Progenitor cell of endocrine pancreas (in vitro differentiated cells): ENCODE results near the gene FBXL7. TPM values are rescaled to one million over a fixed set of nuclear protein-coding genes. Genes with fewer than 3 reads are reported as not detected.

Source experiments
- DNase-seq: peaks from one replicate; pipeline ENCODE4 v3.0.0; 2021; ENCODE audit warnings: low spot score; ENCODE audit not compliant: unreplicated experiment
- H3K27ac Mint-ChIP-seq: 2 replicates; pipeline ENCODE4 v1.8.0; 2021; ENCODE audit warnings: mild to moderate bottlenecking, moderate library complexity, mixed read lengths
- H3K27me3 Mint-ChIP-seq: 2 replicates; pipeline ENCODE4 v1.8.0; 2021; ENCODE audit warnings: mixed read lengths
- H3K36me3 Mint-ChIP-seq: 2 replicates; pipeline ENCODE4 v1.8.0; 2022; ENCODE audit warnings: mixed read lengths; ENCODE audit not compliant: insufficient read depth
- H3K4me1 Mint-ChIP-seq: 2 replicates; pipeline ENCODE4 v1.8.0; 2021; ENCODE audit warnings: low read depth, mixed read lengths
- H3K4me3 Mint-ChIP-seq: 2 replicates; pipeline ENCODE4 v1.8.0; 2021; ENCODE audit warnings: low read depth, mild to moderate bottlenecking, moderate library complexity, mixed read lengths
- H3K9me3 Mint-ChIP-seq: 2 replicates; pipeline ENCODE4 v1.8.0; 2021; ENCODE audit warnings: low read depth, mixed read lengths
- CTCF ChIP-seq: fragments of 200-600 bp; sonication (generic); IDR thresholded peaks from one replicate; pipeline ENCODE4 v1.5.0; 2021; ENCODE audit warnings: antibody characterized with exemption, mild to moderate bottlenecking; ENCODE audit not compliant: unreplicated experiment
- total RNA-seq: library from RNA; stranded (reverse); gene quantifications from 2 replicates; pipeline ENCODE4 v1.2.1, GENCODE V29; 2021

FBXL7 gene
- total RNA-seq, 1 donor from 2014 or later: 15.4 TPM

DNA sequence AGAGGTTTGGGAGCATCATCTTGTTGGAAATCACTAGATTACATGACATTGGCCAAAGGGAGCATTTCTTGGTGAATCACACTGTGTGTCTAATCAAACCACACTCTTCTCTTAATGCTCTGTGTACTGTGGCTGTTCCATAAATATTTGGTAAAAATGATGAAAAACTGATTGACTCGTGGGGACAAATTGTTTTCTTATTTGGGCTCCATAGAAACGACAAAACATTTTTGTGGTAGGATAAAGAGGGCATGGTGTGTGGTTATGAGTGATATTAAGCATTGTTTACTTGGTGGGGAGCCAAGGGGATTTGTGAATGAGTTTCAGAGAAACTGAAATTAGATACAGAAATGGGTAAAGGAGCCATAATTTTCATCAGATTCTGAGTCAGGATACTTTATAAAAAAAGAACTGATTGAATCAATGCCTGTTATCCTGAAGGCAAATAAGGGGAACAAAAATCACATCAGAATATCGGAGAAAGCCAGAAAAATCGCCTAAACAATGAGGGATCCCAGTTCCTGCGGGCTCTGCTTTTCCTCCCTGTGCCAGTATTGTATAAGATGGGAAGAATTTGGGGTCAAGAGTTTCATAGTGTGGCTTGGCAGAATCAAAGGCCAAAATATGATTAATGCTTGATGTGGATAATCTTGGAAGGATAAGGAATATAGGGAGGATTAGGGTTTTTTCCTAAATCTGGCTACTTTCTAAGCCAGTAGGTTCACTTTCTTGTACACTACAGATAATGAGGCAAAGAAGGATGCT is 33.3 kb downstream of the FBXL7 start:
- no peak for DNase-seq
- H3K36me3 Mint-ChIP-seq: peaks cover 15% of the 10 kb centered on the region
- no peak overlapping the region for H3K27ac Mint-ChIP-seq
- no peaks in the 10 kb centered on the region for H3K27me3 Mint-ChIP-seq
- no peak for TF ChIP-seq CTCF
- peaks cover 22% of the 10 kb centered on the region for H3K9me3 Mint-ChIP-seq
- H3K4me1 Mint-ChIP-seq: no peaks in the 10 kb centered on the region
- no peak overlapping the region for H3K4me3 Mint-ChIP-seq

DNA sequence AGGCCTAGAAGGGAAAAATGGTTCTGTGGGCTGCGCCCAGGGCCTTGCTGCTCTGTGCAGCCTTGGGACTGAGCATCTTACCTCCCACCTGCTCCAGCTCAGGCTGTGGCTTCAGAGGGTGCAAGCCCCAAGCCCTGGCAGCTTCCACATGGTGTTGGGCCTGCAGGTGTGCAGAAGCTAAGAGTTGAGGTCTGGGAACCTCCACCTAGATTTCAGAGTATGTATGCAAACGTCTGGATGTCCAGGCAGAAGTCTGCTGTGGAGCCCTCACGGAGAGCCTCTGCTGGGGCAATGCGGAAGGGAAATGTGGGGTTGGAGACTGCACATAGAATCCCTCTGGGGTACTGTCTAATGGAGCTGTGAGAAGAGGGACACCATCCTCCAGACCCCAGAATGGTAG is 36.0 kb downstream of the FBXL7 start:
- Mint-ChIP-seq H3K9me3 (peaks cover 19% of the 10 kb centered on the region), H3K27ac (no peak overlapping the region), H3K4me3 (no peak overlapping the region), H3K4me1 (no peaks in the 10 kb centered on the region), H3K36me3 (peaks cover 12% of the 10 kb centered on the region), H3K27me3 (no peaks in the 10 kb centered on the region)
- no peak for DNase-seq
- TF ChIP-seq CTCF: no peak

GRCh38 chr5:15538516-15538915 is 38.5 kb downstream of the FBXL7 start:
- no peak for TF ChIP-seq CTCF
- Mint-ChIP-seq H3K4me1 (no peaks in the 10 kb centered on the region), H3K27me3 (no peaks in the 10 kb centered on the region), H3K27ac (no peak overlapping the region), H3K4me3 (no peak overlapping the region), H3K36me3 (peaks cover 7% of the 10 kb centered on the region), H3K9me3 (peaks cover 17% of the 10 kb centered on the region)
- no peak for DNase-seq

- H3K9me3 Mint-ChIP-seq: peaks cover 13% of the 10 kb centered on the region
- H3K4me1 Mint-ChIP-seq: no peaks in the 10 kb centered on the region
- no peaks in the 10 kb centered on the region for H3K27me3 Mint-ChIP-seq
- no peak for TF ChIP-seq CTCF
- H3K36me3 Mint-ChIP-seq: peaks cover 6% of the 10 kb centered on the region
- no peak overlapping the region for H3K4me3 Mint-ChIP-seq
- no peak overlapping the region for H3K27ac Mint-ChIP-seq
- DNase-seq: no peak
Measured at GRCh38 chr5:15539951-15540350, 40.0 kb downstream of the FBXL7 start.

DNA sequence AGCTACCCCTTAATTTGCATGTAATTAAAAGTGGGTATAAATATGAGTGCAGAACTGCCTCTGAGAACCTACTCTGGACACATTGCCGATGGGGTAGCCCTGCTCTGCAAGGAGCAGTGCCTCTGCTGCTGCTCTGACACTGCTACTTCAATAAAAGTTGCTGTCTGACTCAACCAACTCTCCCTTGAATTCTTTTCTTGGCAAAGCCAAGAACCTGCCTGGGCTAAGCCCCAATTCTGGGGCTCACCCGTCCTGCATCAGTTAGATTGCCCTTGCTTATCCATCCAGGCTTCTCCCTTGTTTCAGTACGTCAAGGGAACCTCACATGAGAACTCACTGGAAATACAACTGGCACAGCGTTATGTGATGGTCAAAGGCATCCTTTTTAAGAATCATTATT is 44.1 kb downstream of the FBXL7 start:
- H3K9me3 Mint-ChIP-seq: no peaks in the 10 kb centered on the region
- H3K4me1 Mint-ChIP-seq: no peaks in the 10 kb centered on the region
- TF ChIP-seq CTCF: no peak
- no peaks in the 10 kb centered on the region for H3K36me3 Mint-ChIP-seq
- no peaks in the 10 kb centered on the region for H3K27me3 Mint-ChIP-seq
- DNase-seq: no peak
- H3K4me3 Mint-ChIP-seq: no peak overlapping the region
- H3K27ac Mint-ChIP-seq: no peak overlapping the region
